Uterus (tissue), 4 donors: ENCODE results near the gene RAD51B. TPM values are rescaled to one million over a fixed set of nuclear protein-coding genes. Genes with fewer than 3 reads are reported as not detected.

ENCODE experiments used
- DNase-seq, 2 donors: peaks; one replicate each; pipeline ENCODE4 v3.0.0-alpha.2; 2019 to 2020
- H3K27ac ChIP-seq, 2 donors: fragments of 200-600 bp; sonication (generic); 1 replicate in 1 of 2; 2 replicates in 1 of 2; pipeline ENCODE4 v1.5.1; 2016 to 2018
- H3K27me3 ChIP-seq, 2 donors: fragments of 200-600 bp; sonication (generic); one replicate each; pipeline ENCODE4 v1.5.1; 2018 to 2019; ENCODE audit warnings: control low read depth in 1 of 2
- H3K36me3 ChIP-seq, 2 donors: fragments of 200-600 bp; sonication (generic); one replicate each; pipeline ENCODE4 v1.5.1; 2019; ENCODE audit warnings: control low read depth in 1 of 2
- H3K4me1 ChIP-seq, 2 donors: fragments of 200-600 bp; sonication (generic); one replicate each; pipeline ENCODE4 v1.5.1; 2018 to 2019; ENCODE audit warnings: control low read depth in 1 of 2
- H3K4me3 ChIP-seq, 2 donors: fragments of 200-600 bp; sonication (generic); 1 replicate in 1 of 2; 2 replicates in 1 of 2; pipeline ENCODE4 v1.5.1; 2018 to 2019; ENCODE audit warnings: mild to moderate bottlenecking in 1 of 2
- H3K9me3 ChIP-seq, 2 donors: fragments of 200-600 bp; sonication (generic); one replicate each; pipeline ENCODE4 v1.5.1; 2019; ENCODE audit warnings: control low read depth in 1 of 2
- CTCF ChIP-seq, 4 experiments: fragments of 200-600 bp in 2 of 4; fragments of 450-650 bp in 2 of 4; sonication (generic) in 2 of 4; IDR thresholded peaks; one replicate each; pipeline ENCODE4 v1.5.1; 2016 to 2019; ENCODE audit warnings: antibody characterized with exemption in 4 of 4, mild to moderate bottlenecking in 2 of 4, moderate library complexity in 1 of 4
- POLR2A ChIP-seq, 2 donors: fragments of 450-650 bp; IDR thresholded peaks; one replicate each; pipeline ENCODE4 v1.6.1; 2016; ENCODE audit warnings: antibody characterized with exemption in 2 of 2, mild to moderate bottlenecking in 1 of 2, moderate library complexity in 1 of 2
- intact Hi-C: fragments of 100-400 bp; cut with DNase I; formaldehyde crosslinking; loops from one replicate; pipeline ENCODE4 v1.15.1; 2023; ENCODE audit warnings: low total_unique reads
- total RNA-seq, 4 donors: library from RNA; depleted of rRNA in 3 of 4; stranded (reverse); fragments of >200 nt in 3 of 4; gene quantifications; one replicate each; pipeline versions ENCODE4 v1.1.0 to v1.2.4, GENCODE V29; 2014 to 2023
- donor health status: DM: yes; HTN: yes; CAD: no.

The RAD51B gene
- total RNA-seq, 4 donors from 2014 or later = 29.5 to 100.0 (median 70.3) TPM

DNA sequence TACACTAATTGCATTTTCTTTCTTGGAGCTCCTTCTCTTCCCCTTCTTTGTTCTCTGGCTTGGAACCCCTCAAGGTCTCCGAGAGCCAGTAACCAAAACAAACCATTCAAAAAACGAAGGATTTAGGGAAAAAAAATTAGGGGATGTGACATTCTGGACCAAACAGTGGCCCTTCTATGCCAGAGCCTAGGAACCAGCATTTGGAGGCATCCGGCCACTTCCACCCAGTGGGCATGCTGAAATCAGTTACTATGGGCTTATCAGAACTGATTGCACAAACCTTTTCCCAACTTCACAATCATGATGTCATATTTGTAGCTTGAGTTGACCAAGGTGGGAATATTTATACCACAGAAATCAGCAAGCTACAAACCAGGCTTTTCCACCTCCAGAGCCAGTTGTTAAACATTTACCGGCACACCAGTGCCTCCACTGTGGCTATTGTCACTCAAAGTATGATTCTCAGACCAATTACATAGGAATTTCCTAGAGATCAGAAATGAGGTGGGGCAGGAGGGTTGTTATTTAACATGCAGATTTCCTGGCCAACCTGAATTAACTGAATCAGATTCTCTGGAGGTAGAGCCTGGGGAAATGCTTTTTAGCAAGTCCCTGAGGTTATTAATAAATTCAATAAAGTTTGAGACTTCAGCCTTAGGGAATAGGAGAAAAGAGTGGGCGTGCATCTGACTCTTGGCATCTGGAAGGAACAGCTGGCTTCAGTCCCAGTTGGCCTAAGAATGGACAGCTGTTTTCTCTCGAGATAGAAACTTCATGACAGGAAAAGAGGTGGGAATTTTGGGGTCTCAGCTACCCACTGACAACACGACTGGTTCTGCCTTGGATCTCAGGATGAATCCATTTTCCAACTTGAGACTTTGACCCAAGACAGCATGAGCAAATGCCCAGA is 699.4 kb downstream of the RAD51B start:
- peak in 1 of 2 donors; percentile 53 for DNase-seq
- Histone ChIP-seq H3K4me3 (no peak overlapping the region), H3K27me3 (no peaks in the 10 kb centered on the region), H3K4me1 (peaks cover 27 to 46% of the 10 kb centered on the region in 2 donors), H3K9me3 (no peaks in the 10 kb centered on the region), H3K27ac (peak overlapping the region; percentile 89 to 92), H3K36me3 (no peaks in the 10 kb centered on the region)
- intact Hi-C loops = no loop called here
- TF ChIP-seq CTCF (IDR thresholded peaks at IDR 0.05) = no peak
- no peak for TF ChIP-seq POLR2A (IDR thresholded peaks at IDR 0.05)

GRCh38 chr14:68519671-68520187 is 700.1 kb downstream of the RAD51B start:
- Histone ChIP-seq H3K4me3 (no peak overlapping the region), H3K9me3 (no peaks in the 10 kb centered on the region), H3K27ac (peak overlapping the region; percentile 89 to 92), H3K36me3 (no peaks in the 10 kb centered on the region), H3K4me1 (peaks cover 27 to 43% of the 10 kb centered on the region in 2 donors), H3K27me3 (no peaks in the 10 kb centered on the region)
- no peak for DNase-seq
- intact Hi-C loops = no loop called here
- TF ChIP-seq POLR2A (IDR thresholded peaks at IDR 0.05) = no peak
- no peak for TF ChIP-seq CTCF (IDR thresholded peaks at IDR 0.05)

DNA sequence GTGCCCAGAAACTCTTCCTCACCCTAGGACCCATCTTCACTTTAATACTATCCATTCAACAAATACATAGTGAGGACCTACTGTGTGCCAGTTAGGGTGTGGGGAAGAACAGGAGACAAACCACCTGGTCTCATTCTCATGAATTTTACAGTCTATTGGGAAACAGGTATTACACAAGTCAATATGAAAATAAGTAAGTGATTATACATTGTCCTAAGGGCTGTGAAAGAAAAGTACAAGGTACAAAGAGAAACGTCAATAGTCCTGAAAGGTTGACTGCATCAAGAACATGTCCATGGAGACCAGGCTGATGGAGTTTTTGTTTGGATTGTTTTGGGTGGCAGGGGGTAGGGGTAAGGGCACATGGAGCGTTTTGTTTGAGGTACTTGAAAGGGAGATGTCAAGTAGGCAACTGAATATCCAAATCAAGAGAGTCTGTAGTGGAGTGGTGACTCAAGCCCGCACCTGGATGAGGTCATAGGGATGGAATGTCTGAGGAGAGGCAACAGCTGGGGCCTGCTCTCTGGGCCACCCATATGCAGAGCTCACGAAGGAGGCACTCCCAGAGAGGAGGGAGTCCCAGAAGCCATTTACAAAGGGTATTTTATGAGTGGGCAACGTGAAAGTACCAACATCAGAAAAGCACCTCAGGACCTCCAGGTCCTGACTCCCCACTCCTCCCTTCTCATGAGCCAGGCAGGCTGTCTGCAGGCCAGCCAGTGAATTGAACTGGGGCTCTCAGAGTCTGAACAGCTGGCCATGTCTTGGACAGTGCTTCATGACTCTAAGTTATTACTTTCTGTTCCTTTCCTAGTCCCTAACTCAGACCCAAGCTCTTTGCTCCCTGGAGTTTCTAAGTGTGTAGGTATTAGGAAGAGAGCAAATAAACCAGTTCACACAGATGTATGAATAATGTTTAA is 701.3 kb downstream of the RAD51B start:
- Histone ChIP-seq H3K9me3 (no peaks in the 10 kb centered on the region), H3K4me1 (peaks cover 27 to 42% of the 10 kb centered on the region in 2 donors), H3K27ac (peak overlapping the region; percentile 89 to 92), H3K27me3 (no peaks in the 10 kb centered on the region), H3K36me3 (no peaks in the 10 kb centered on the region), H3K4me3 (no peak overlapping the region)
- DNase-seq = no peak
- no peak for TF ChIP-seq CTCF (IDR thresholded peaks at IDR 0.05)
- no peak for TF ChIP-seq POLR2A (IDR thresholded peaks at IDR 0.05)
- intact Hi-C loops = no loop called here

GRCh38 chr14:68521557-68521901 is 702.0 kb downstream of the RAD51B start:
- Histone ChIP-seq H3K9me3 (no peaks in the 10 kb centered on the region), H3K4me3 (no peak overlapping the region), H3K27me3 (no peaks in the 10 kb centered on the region), H3K36me3 (no peaks in the 10 kb centered on the region), H3K4me1 (peaks cover 27 to 37% of the 10 kb centered on the region in 2 donors), H3K27ac (peak overlapping the region; percentile 89 to 92)
- TF ChIP-seq CTCF (IDR thresholded peaks at IDR 0.05) (no peak), POLR2A (IDR thresholded peaks at IDR 0.05) (no peak)
- no peak for DNase-seq
- intact Hi-C loops = no loop called here
